Midbrain (tissue), 1 donor: Measurements from ENCODE around the gene PDZD2.
"Not testable (repeated sequence)": the region's sequence is repeated elsewhere in the genome, so short reads cannot be mapped to it uniquely, and the experiment has no call there.

ENCODE experiments used
- DNase-seq: peaks from one replicate; lab custom pipeline; 2025; lab: John Stamatoyannopoulos, UW

PDZD2 gene

DNA sequence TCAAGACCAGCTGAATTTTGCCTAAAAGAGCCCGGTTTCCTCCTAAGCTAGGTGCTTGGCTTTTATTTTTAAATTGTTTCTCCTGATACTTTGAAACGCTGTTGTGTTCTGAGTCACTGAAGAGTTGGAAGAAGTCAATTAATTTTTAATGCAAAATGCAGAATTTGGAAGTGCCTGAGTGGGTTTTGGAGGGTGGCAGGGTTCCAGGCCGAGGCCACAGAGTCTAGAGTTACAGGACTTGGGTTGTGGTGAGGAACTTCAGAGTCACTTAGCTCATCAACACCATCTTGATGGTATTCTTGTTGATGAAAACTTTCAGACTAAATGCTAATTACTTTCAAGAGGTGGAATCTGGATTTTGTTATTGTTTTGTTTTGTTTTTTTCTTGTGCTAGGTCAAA is 130.6 kb downstream of the PDZD2 start:
- DNase-seq, result no peak

DNA sequence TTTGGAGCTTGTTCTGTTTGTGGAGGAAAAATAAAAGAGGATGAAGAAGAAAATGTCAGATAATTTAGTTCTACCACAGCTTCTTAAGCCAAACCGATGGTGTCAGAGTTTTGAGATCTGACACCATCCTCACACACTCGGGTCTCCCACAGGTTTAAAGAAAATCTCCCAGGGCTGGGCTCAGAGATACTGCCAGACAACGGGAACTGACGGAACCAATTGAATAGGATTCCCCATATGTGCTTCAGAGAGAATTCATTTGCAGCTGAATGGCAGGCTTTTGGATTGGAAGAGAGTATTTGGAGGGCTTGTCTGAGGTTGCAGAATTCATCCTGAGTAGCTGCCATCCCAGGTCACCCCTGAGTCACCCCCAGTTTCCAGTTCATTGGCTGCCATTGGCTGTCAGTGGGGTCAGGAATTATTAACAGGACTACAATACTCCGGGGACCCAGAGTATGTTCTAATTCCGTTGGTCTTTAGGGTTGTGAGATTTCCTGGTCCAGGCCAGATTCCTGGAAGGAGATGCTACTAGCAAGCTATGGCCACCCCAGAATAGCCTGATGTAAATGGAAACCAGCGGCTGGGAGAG is 131.3 kb downstream of the PDZD2 start:
- DNase-seq, result no peak

DNA sequence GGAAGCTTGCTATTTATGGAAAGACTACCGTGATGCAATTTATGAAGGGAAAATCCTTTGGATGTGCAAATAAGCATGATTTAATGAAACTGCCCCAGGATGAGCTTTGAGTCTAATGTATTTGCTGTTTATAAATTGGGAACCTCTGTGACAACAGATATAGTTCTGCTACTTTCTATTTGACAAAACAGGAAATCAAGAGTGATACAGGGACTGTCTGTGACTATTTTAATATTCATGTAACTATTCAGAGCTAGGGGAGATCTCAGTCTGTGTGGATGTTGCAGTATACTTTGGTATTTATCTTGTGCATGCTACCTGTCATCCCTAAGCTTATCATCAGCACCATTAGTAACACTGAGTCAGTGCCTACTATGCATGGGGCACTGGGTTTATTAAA is 132.1 kb downstream of the PDZD2 start:
- no peak for DNase-seq

DNA sequence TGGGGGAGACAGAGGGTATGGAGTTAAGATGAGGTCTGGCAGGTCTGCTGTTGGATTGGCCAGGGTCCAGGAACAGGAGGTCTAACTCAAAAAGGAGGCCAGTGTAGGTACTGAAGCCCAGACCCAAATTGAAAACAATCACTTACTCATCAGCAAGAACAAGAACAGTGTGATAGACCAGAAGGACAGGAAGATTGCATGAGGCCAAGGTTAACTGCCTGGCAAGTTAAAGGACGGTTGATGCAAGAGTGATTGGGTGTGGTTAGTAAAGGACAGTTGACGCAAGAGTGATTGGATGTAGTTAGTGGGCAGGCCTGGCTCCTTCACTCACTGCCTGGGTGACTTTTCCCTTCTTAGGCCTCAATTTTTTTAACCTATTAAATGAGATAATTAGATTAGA is 132.6 kb downstream of the PDZD2 start:
- no peak for DNase-seq

DNA sequence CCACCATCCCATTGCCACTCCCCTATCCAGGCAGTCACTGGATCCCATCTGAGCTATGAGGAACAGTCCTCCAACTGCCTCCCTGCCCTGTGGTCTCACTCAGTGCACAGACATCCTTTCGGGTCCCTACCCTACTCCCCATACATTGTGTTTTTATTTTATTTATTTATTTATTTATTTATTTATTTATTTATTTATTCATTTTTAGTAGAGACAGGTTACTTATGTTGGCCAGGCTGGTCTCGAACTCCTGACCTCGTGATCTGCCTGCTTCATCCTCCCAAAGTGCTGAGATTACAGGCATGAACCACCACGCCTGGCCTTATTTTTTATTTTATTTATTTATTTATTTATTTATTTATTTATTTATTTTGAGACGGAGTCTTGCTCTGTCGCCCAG is 137.4 kb downstream of the PDZD2 start:
- not testable (repeated sequence) for DNase-seq

DNA sequence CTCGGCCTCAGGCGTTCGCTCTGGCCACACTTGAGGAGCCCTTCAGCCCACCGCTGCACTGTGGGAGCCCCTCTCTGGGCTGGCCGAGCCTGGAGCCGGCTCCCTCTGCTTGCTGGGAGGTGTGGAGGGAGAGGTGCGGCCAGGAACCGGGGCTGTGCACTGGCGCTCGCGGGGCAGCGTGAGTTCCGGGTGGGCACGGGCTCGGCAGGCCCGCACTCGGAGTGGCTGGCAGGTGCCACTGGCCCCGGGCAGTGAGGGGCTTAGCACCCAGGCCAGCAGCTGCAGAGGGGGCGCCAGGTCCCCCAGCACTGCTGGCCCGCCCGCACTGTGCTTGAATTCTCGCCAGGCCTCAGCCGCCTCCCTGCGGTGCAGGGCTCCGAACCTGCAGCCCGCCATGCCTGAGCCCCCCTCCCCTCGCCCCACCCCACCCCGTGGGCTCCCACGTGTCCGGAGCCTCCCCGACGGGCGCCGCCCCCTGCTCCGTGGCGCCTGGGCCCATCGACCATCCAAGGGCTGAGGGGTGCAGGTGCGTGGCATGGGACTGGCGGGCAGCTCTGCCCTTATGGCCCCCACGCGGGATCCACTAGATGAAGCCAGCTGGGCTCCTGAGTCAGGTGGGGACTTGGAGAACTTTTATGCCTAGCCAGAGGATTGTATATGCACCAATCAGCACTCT is 138.2 kb downstream of the PDZD2 start:
- no peak for DNase-seq

DNA sequence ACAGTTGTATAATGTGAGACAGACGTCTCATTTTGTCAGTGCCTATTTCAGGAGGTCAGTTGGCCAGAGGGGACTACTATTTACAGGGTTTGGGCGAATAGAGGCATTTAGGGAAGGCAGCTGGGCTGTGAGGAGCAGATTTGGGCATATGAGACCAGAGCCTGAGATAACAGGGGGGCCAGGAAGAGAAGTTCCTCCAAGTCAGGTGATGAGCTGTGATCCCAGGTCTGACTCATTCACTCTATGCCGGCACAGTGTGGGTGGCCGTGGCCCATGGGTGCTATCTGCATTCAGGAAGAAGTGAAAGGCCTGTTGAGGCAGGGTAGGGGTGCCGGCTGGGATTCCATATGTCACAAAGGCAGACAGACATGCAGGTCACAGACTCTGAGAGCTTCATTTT is 142.8 kb downstream of the PDZD2 start:
- no peak for DNase-seq

DNA sequence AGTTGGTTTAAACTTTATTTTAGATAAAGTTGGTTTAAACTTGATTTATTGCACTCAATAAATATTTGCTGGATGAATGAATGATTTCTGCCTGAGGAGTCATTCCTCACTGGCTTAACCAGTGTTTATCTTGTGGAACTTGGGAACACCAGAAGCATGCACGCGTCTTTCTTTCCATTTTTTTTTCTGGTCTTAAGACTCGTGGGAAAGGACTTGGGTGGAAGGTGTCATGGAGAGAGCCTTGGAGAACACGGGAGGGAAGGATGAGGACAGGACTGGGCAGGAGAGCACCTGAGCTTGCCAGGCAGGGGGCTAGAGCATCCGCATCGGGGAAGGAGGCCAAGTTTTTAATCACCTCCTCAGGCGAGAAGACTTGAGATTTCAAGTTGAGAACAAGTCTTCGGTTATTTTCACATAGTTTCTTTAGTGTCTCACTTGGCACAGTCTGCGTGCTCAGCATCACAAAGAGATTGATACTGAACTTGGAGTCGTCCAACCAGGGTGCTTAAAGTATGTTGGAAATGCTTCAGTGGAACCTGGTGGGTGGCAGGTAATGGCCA is 144.2 kb downstream of the PDZD2 start:
- DNase-seq, result no peak

DNA sequence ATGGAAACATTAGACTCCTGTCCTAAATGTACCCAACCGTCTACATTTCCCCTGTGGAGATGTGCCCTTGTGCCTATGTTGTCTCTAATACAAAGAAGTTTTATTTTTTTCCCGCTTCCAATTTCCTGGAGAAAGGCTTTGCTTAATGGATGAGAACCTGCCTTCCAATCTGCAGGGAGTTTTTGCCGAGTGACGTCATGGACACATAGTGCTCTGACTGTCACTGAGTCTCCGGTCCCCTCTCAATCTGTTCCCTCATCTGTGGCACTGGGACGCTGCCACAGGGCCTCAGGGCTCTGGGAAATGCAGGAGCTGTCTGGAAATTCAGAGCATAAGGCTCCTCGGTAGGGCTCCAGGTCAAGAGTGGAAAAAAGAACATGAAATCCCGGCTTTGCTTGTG is 144.8 kb downstream of the PDZD2 start:
- DNase-seq, result no peak

DNA sequence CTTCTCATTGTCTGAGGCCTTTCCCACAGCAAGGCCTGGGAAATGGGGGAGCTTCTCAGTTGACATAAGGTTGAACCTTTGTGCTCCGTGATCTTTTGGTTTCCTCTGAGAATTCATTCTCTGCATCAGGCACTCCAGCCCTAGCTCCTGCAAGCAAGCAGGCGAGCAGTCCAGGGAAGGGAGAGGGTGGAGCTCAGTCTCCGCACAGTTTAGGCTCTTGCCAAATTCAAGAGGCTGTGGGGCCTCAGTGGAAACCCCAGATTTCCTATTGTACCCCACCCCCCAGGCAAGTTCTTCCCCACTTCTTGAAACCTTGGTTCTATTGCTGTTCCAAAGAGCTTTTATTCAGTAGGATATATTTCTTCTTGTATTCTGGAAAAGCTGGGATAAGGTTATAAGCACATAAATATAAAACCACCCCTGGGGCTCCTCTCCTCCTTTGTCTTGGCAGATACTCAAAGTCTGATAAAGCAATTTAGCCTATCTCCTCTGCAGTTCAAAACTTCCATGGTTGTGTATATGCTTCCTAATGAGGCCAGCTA is 147.2 kb downstream of the PDZD2 start:
- DNase-seq, result no peak

DNA sequence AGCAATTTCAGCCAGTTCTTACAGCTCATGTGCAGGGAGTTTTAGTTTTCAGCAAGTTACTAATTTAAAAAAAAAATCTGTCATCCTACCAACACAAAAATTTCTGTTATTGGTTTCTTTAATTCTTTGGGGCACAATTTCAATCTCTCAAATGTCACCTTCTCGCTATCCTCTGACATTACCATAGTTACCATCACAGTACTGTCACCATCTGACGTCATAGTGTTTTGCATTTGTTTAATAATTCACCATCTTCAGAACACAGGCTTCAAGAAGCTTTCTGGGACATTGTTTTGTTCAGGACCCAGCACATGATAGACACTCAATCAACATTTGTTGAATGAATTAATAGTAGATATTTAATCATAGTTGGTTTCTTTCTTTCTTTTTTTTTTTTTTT is 155.1 kb downstream of the PDZD2 start:
- no peak for DNase-seq

DNA sequence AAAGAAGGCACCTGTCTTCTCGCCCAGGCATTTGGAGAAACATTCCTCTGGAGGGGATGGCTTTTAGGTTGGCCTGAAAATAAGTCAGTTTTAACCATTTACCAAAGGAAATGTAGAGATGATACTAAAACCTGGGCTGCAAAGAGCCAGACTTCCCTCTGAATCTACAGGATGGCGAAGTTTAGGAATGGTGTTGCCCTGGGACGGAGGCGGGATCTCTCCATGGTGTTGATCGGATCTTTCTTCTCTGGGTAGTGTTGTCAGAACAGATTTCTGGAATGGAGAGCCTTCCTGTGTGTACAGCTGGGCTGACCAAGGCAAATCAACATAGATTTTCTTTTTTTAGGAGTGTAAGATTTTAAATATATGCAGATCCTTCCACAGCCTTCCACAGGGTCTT is 159.2 kb downstream of the PDZD2 start:
- DNase-seq, result no peak

DNA sequence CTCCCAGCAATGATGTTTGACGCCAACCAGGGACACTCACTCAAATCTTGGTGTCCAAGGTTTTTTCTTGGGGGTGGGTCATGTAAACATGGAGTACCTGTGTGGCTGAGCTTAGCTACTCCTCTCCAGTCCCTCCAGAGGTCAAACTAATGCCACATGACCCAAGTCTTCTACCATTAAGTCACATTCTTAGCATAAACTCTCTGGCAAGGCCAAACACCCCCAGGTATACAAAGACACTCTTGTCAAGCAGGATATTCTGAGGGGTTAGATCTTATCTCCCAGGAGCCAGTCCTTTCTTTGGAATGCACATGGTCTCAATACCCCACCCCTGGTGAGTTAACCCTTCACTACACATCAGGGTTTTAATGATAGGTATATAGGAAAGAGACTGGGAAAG is 161.4 kb downstream of the PDZD2 start:
- DNase-seq, result no peak

DNA sequence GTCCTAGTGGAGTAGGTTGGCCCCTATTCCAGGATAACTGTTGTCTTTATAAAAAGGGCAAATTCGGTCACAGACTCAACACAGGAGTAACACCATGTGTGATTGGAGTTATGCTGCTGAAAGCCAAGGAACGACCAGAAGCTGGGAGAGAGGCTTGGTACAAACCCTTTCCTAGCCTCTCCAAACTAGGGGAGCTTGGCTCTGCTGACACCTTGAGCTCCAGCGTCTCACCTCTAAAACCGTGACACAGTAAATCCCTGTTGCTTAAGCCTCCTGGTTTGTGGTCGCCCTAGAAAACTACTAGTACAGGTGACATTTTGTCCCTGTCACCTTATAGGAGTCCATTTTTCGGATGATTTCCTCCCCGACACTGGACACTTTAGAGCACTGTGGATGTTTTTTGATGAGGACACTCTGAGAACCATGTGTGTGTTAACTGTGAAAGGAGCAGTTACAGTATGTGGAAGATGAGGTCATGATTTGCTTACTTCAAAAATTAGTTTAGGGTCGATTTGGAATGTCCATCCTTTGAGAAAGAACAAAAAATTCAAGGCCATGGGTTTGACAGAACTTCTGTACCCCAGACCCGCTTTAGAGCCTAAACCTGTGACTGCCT is 167.0 kb downstream of the PDZD2 start:
- no peak for DNase-seq

DNA sequence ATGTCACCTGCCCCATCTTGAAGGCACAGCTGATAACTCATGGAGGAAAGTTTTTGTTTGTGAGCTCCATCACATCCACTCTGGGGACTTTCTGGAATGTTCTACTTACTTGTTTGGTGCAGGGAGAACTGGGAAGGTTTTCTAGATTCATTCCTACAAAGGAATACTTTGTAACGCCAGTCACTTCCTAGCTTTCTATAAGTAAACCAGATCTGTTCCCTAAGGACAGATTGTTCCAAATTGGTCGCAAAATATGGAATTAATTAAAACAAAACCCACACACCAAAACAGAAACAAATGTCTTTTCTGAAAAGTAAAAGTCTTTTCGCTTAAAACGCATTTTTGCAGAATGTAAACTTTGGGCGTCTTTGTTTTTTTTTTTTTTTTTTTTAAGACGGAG is 167.6 kb downstream of the PDZD2 start:
- DNase-seq, result no peak

DNA sequence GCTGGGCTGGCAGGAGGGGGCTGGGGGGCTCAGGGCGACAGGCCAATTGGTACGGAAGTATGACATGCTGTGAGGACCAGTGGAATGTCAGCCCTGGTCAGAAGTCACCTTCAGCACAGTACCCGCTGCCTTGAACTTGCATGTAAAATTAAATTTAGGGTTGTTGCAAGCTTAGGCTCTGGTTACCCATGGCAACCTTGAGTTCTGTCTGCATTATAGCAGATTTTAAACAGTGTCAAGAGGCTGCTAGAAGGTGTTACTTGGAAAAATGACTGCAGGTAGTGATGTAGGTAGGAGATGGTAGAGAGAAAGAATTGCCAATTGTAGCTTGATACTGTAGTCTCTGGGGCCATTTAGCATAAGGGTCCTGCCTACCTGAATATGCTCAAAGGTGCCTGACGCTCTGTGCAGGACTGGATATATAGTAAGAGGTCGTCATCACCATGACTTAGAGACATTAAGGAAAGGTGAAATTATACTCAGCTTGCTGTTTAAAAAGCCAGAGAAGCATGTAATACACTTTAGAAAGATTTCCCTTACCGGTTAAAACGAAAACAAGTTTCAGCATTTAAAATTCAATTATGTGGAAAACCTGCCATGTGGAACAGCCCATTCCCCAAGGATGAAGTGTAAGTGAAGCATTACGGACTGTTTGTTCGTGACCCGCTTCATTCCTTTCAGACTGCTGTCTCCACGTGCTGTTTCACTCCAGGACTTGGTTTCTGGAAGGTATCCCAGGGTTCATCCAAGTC is 169.0 kb downstream of the PDZD2 start:
- no peak for DNase-seq

DNA sequence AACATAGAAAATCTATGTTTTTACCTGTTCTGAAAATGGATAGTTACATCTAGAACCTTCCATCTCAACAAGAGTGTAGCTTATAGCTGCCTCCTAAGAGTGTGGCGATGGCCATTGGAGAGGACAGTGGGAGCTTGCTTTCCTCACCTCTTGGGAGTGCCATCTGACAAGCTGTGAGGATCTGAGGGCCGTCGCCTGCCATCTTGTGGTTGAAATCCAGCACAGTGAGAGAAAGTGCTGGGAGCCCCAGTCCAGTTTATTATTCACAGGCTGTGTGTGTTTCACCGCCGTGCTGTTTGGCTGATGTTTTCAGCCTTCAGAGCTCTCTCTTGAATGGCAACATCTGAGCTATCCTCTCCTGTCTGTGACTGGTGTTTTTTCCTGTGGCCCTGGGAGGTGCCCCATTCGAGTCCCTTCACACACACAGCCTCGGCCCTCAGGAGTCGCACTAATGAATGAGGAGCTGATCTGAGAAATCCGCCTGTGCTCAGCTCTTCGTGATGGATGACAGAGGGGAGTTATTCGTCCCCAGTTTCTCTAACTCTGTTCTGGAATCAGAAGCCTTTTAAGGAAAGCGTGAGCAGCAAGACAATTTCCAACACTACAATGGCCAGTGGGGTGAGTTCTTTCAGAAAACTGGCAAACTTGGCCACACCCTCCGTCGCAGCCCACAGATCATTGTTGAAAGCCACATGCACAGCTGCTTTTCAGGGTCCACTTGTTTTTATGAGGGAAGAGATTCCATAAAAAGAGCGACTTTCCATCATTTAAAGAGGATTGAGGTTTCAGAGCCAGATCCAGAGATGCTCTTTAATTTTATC is 170.3 kb downstream of the PDZD2 start:
- DNase-seq, result peak; percentile 87

DNA sequence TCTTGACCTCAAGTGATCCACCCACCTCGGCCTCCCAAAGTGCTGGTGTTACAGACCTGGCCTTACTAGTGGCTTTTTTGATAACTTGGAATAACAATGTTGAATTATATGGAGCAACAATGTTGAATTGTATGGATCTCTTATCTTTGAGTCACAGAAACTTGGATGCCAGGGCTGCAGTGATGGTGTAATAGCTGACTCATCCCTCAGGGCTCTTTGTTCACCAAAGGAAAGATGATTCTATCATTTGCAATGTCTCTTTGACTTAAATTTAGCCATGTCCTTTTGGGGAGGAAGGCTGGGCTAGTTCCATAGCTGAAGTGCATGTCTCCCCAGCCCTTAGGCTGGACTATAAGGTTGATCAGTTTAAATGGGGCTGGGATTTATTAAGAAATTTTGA is 172.3 kb downstream of the PDZD2 start:
- no peak for DNase-seq

DNA sequence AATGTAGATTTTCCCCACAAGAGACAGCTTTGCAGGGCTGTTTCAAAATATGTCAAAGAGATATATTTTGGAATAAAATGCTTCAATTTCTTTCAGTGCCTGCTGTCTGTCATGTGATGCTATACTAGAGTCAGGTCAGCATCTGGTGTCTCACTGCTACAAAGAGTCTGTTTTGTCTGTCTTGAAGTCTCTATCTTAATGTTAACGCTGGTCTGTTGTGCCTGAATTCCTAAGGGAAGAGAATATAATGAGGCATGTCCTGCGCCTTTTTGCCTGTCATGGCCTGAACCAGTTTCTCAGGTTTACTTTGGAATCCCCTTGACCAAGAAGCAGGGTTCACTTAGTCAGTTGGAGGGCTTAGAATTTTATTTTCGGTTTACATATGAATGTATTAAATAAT is 176.4 kb downstream of the PDZD2 start:
- DNase-seq, result no peak

DNA sequence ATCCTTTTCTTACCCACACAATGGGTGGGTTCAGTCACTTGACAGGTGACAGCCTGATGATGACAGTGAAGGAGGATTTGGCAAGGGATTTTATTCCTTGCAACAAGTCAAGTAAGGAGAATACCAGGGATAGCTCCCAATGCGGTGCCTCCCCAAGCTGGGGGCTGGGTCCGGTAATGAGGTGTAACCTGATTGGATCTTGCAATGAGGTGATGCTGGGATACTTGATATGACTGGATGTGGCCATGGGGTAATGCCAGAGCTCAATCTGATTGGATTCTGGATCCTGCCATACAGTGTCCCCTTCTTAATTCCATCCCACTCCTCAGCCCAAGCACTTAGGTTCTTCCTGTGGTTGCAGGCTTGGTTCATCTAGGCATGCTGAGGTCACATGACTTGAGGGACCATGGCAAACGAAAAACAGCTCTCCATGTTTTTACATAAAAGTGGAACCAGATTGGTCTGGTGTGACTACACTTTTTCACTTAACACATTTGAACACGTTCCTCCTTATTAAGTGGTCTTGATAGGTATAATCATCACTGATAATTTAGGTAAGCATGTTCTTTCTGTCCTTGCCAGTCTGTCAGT is 181.1 kb downstream of the PDZD2 start:
- DNase-seq, result no peak

DNA sequence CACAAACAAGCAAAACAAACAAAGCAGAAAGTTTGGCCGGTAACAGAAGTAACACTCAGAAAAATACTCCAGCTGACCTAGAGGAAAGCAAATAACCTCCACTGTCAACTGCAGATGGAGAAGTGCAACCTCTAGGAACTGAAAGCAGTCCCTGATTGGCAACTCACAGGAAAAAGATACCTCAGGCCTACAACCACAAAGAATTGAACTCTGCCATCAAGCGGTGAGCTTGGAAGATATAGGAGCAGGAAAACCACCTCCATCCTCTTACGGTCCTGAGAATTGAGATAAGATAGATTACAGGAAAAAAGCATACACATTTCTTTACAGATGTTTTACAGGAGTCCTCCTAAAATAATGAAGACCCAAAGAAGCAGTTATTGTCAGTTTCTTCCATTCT is 184.5 kb downstream of the PDZD2 start:
- DNase-seq, result no peak
